Measurements from ENCODE around the gene TES. TPM values are rescaled to one million over a fixed set of nuclear protein-coding genes. Genes with fewer than 3 reads are reported as not detected.

TES gene
- total RNA-seq, 6 experiments from 2014 or later = 6.0 to 22.3 (median 12.5) TPM

DNA sequence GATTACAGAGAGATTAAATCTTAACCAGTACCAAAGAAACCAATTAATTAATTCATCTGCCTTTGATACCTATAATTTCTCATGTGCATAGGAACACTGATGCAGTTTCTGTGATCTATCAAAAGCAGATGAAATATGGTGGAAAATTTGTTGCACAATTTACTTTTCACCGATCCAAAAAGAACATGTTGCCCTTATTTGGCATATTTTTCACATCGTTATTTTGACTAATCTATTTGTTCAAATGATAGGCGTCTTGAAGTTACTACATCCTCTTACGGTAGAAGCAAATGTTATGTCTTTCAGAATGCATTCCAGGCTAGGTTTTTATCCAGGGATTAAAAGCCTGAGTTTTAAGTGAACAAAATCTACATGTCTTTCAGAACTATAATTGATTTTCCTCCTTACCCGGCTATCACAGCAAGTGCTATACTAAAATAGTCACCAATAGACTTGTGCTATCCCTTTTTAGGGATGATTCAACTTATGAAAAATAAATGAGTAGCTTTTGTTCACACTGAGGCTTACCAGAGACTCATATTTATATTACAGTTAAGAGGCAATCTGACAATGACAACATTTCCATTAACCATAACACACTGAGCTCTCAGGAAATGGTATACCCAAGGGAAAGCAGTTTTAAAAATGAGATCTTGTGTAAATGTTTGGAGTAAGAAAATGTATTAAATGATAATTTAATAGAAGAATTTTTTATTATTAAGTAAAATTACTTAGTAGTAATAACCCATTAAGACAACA, 16.8 kb upstream of the TES start:
- WGBS (ENCODE audit: insufficient coverage, low coverage, low lambda C conversion rate, missing lambda C conversion rate) = 53% methylated on average over 5 of the region's 5 CpGs

DNA sequence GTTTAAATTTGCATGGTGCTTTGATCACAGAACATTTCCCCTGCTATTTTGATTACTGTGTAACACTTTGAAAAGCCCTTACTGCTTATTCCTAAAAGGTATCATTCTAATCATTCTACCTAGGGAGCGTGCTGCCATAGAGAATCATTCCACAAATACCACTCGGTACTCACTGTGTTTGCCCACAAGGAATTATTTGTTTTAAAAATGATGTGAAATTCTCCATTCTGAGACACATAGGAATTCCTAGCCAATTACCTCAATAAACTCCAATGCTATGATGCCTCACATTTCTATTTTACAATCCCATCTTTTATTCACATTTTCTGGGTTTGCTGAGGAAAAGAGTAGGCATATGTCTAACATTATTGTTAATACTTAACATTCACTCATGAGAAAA, 16.2 kb upstream of the TES start:
- Histone ChIP-seq H3K4me3 (no peak overlapping the region), H3K27me3 (no peaks in the 10 kb centered on the region), H3K4me1 (no peaks in the 10 kb centered on the region), H3K27ac (no peak overlapping the region), H3K36me3 (no peaks in the 10 kb centered on the region), H3K9me3 (no peaks in the 10 kb centered on the region)
- no peak for TF ChIP-seq POLR2A (IDR thresholded peaks at IDR 0.05)
- TF ChIP-seq, protein P1, sequence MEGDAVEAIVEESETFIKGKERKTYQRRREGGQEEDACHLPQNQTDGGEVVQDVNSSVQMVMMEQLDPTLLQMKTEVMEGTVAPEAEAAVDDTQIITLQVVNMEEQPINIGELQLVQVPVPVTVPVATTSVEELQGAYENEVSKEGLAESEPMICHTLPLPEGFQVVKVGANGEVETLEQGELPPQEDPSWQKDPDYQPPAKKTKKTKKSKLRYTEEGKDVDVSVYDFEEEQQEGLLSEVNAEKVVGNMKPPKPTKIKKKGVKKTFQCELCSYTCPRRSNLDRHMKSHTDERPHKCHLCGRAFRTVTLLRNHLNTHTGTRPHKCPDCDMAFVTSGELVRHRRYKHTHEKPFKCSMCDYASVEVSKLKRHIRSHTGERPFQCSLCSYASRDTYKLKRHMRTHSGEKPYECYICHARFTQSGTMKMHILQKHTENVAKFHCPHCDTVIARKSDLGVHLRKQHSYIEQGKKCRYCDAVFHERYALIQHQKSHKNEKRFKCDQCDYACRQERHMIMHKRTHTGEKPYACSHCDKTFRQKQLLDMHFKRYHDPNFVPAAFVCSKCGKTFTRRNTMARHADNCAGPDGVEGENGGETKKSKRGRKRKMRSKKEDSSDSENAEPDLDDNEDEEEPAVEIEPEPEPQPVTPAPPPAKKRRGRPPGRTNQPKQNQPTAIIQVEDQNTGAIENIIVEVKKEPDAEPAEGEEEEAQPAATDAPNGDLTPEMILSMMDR (IDR thresholded peaks at IDR 0.05) = no peak
- no peak for ATAC-seq
- 80% methylated on average over 2 of the region's 2 CpGs for WGBS (ENCODE audit: insufficient coverage, low coverage, low lambda C conversion rate, missing lambda C conversion rate)
- intact Hi-C loops (cut with DNase I) = no loop called here
- no peak for DNase-seq

More for the DNA sequence above, 16.8 kb upstream of the TES start:
- H3K4me1 ChIP-seq = no peaks in the 10 kb centered on the region
- no peaks in the 10 kb centered on the region for H3K36me3 ChIP-seq
- no peaks in the 10 kb centered on the region for H3K9me3 ChIP-seq
- no peak overlapping the region for H3K4me3 ChIP-seq
- no peak for TF ChIP-seq POLR2A (IDR thresholded peaks at IDR 0.05)
- TF ChIP-seq, protein P1 (IDR thresholded peaks at IDR 0.05) = no peak
- ATAC-seq (no peak), DNase-seq (no peak)
- no peak overlapping the region for H3K27ac ChIP-seq
- intact Hi-C loops (cut with DNase I) = no loop called here
- no peaks in the 10 kb centered on the region for H3K27me3 ChIP-seq

DNA sequence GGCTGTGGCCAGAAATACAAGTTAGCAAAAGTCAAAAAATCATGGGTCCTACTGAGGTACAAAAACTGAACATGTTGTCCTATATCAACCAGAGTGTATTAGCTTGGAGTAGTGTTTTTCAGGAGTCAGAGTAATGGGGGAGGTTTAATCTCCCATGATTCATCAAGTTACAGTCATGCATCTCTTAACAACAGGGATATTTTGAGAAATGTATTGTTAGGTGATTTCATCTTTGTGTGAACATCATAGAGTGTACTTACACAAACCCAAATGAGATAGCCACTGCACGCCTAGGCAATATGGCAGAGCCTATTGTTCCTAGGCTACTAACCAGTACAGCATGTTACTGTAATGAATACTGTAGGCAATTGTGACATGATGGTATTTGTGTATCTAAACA, 14.9 kb upstream of the TES start:
- no peak for TF ChIP-seq POLR2A (IDR thresholded peaks at IDR 0.05)
- TF ChIP-seq, protein P1 (IDR thresholded peaks at IDR 0.05) = no peak
- 91% methylated on average over 1 of the region's 1 CpG for WGBS (ENCODE audit: insufficient coverage, low coverage, low lambda C conversion rate, missing lambda C conversion rate)
- H3K27ac ChIP-seq = no peak overlapping the region
- no peak for ATAC-seq
- intact Hi-C loops (cut with DNase I) = no loop called here
- H3K4me3 ChIP-seq = no peak overlapping the region
- no peaks in the 10 kb centered on the region for H3K9me3 ChIP-seq
- no peaks in the 10 kb centered on the region for H3K4me1 ChIP-seq
- H3K36me3 ChIP-seq = no peaks in the 10 kb centered on the region
- H3K27me3 ChIP-seq = no peaks in the 10 kb centered on the region
- no peak for DNase-seq

DNA sequence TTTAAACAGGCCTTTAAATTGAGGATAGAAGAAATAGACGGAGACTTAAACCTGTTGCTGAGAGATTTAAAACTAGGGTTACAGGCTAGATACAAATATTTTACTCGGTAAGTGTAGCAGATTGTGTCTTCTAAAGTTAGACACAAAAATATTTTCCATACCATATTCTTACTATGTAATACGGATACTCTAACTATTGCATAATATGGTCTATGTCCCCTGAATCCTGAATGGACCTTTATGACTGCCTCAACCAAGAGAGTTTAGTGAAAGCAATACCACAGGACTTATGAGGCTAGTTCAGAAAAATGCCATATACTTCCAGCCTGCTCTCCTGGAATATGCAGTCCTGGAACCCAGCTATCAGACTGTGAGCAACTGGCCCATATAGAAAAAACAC, 13.4 kb upstream of the TES start:
- no peak overlapping the region for H3K4me3 ChIP-seq
- WGBS (ENCODE audit: insufficient coverage, low coverage, low lambda C conversion rate, missing lambda C conversion rate) = 81% methylated on average over 3 of the region's 3 CpGs
- DNase-seq (no peak), ATAC-seq (no peak)
- no peaks in the 10 kb centered on the region for H3K36me3 ChIP-seq
- intact Hi-C loops (cut with DNase I) = no loop called here
- no peaks in the 10 kb centered on the region for H3K4me1 ChIP-seq
- H3K27me3 ChIP-seq = no peaks in the 10 kb centered on the region
- no peak for TF ChIP-seq POLR2A (IDR thresholded peaks at IDR 0.05)
- TF ChIP-seq, protein P1 (IDR thresholded peaks at IDR 0.05) = no peak
- H3K9me3 ChIP-seq = no peaks in the 10 kb centered on the region
- H3K27ac ChIP-seq = no peak overlapping the region

Measured in right lobe of liver (tissue), 6 donors.